KOPT-K1 (cell line): ENCODE results near the gene HPCA.

ENCODE experiments used
- H3K27ac ChIP-seq: fragments of 200-600 bp; sonication (generic); 2 replicates; pipeline ENCODE4 v1.5.1; 2016; ENCODE audit warnings: antibody characterized with exemption, mild to moderate bottlenecking, low read depth, low read length; ENCODE audit not compliant: poor library complexity, severe bottlenecking
- H3K36me3 ChIP-seq: fragments of 200-600 bp; sonication (generic); 2 replicates; pipeline ENCODE4 v1.5.1; 2017; ENCODE audit warnings: antibody characterized with exemption, mild to moderate bottlenecking, low read length, moderate library complexity; ENCODE audit not compliant: insufficient read depth
- H3K9me3 ChIP-seq: fragments of 200-600 bp; sonication (generic); 2 replicates; pipeline ENCODE4 v1.5.1; 2017; ENCODE audit warnings: antibody characterized with exemption, low read length, mild to moderate bottlenecking; ENCODE audit not compliant: insufficient read depth, poor library complexity, severe bottlenecking

The HPCA gene

GRCh38 chr1:32867671-32868070 is 18.6 kb upstream of the HPCA start:
- no peak overlapping the region for H3K27ac ChIP-seq

GRCh38 chr1:32868085-32868484 is 18.2 kb upstream of the HPCA start:
- Histone ChIP-seq H3K9me3 (no peaks in the 10 kb centered on the region), H3K36me3 (peaks cover 18% of the 10 kb centered on the region), H3K27ac (no peak overlapping the region)

More at GRCh38 chr1:32867671-32868070, 18.6 kb upstream of the HPCA start:
- Histone ChIP-seq H3K9me3 (no peaks in the 10 kb centered on the region), H3K36me3 (peaks cover 22% of the 10 kb centered on the region)

- H3K27ac ChIP-seq = no peak overlapping the region
- H3K36me3 ChIP-seq = peaks cover 9% of the 10 kb centered on the region; the same call in 1 of the 2 replicates
Measured at GRCh38 chr1:32868806-32869455, 17.4 kb upstream of the HPCA start.

GRCh38 chr1:32869923-32870614 is 16.2 kb upstream of the HPCA start:
- H3K27ac ChIP-seq = no peak overlapping the region
- no peaks in the 10 kb centered on the region for H3K9me3 ChIP-seq

More at GRCh38 chr1:32868806-32869455, 17.4 kb upstream of the HPCA start:
- H3K9me3 ChIP-seq = no peaks in the 10 kb centered on the region

GRCh38 chr1:32870615-32871363 is 15.5 kb upstream of the HPCA start, which contains the start of gene FNDC5:
FNDC5 (minus strand) TSS chr1:32870912.
- no peaks in the 10 kb centered on the region for H3K9me3 ChIP-seq
- no peak within 1 kb of the TSS for H3K27ac ChIP-seq
- no peaks in the 10 kb centered on the region for H3K36me3 ChIP-seq

More at GRCh38 chr1:32869923-32870614, 16.2 kb upstream of the HPCA start:
- H3K36me3 ChIP-seq = no peaks in the 10 kb centered on the region

- no peak overlapping the region for H3K27ac ChIP-seq
- no peaks in the 10 kb centered on the region for H3K9me3 ChIP-seq
- no peaks in the 10 kb centered on the region for H3K36me3 ChIP-seq
Measured at GRCh38 chr1:32871364-32872191, 14.7 kb upstream of the HPCA start.

- Histone ChIP-seq H3K27ac (no peak overlapping the region), H3K9me3 (no peaks in the 10 kb centered on the region), H3K36me3 (no peaks in the 10 kb centered on the region)
Measured at GRCh38 chr1:32872192-32872460, 14.2 kb upstream of the HPCA start.

- Histone ChIP-seq H3K27ac (no peak overlapping the region), H3K36me3 (no peaks in the 10 kb centered on the region), H3K9me3 (no peaks in the 10 kb centered on the region)
Measured at GRCh38 chr1:32873484-32873883, 12.8 kb upstream of the HPCA start.

GRCh38 chr1:32874860-32875752 is 11.2 kb upstream of the HPCA start:
- H3K27ac ChIP-seq = no peak overlapping the region
- no peaks in the 10 kb centered on the region for H3K36me3 ChIP-seq
- no peaks in the 10 kb centered on the region for H3K9me3 ChIP-seq

GRCh38 chr1:32876341-32877210 is 9.7 kb upstream of the HPCA start:
- Histone ChIP-seq H3K9me3 (no peaks in the 10 kb centered on the region), H3K27ac (no peak overlapping the region), H3K36me3 (no peaks in the 10 kb centered on the region)

GRCh38 chr1:32877211-32878110 is 8.8 kb upstream of the HPCA start:
- Histone ChIP-seq H3K9me3 (no peaks in the 10 kb centered on the region), H3K36me3 (no peaks in the 10 kb centered on the region)

GRCh38 chr1:32878183-32878582 is 8.1 kb upstream of the HPCA start:
- Histone ChIP-seq H3K9me3 (no peaks in the 10 kb centered on the region), H3K36me3 (no peaks in the 10 kb centered on the region), H3K27ac (no peak overlapping the region)

More at GRCh38 chr1:32877211-32878110, 8.8 kb upstream of the HPCA start:
- H3K27ac ChIP-seq = no peak overlapping the region
